Measurements from ENCODE around the gene ANKRD33.

ANKRD33 gene

DNA sequence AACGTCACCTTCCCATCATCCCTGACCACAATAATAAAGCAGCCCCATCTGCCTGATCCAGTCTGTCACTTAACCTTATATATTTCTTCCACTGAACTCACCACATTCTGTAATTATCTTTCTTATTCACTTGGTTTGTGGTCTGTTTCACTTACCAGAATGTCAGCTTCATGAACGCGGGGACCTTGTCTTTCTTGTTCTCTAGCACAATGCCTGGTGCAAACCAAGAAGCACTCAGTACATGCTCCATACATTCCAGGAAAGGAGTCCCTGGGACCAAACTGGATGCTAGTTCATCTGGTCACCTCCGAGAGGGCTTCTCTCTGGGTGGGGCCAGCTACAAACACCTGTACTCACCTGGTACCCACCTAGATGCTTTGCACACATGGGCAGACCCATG lies 17.4 kb upstream of the ANKRD33 start:
- H3K4me3 ChIP-seq (ENCODE audit: low read depth, low read length) = no peak overlapping the region
- in situ Hi-C loops (cut with HindIII; ENCODE audit: low sequenced_read_pairs) = no loop called here
- no peak for DNase-seq (ENCODE audit: low read depth)
- no peak for TF ChIP-seq CTCF (IDR thresholded peaks at IDR 0.05; ENCODE audit: low read depth, low read length, missing control alignments)

DNA sequence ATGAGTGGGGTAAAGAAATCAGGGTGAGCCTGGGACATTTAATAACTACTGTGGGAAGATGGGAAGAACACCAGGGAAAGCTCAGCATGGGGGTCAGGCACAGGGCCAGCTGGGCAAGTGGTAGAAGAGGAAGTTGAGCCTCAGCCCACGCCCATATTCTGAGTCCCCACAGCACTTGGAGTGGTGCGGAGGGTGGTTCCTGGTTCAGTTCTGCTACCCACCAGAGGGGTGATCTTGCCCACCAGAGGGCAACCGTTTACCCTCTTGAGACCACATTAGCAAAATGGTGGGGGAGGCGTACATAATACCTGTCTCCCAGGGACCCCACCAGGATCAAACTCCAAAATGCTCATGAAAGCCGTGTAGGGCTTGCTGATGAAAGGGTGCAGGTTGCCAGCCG lies 16.8 kb upstream of the ANKRD33 start:
- no peak overlapping the region for H3K4me3 ChIP-seq (ENCODE audit: low read depth, low read length)
- no peak for DNase-seq (ENCODE audit: low read depth)
- in situ Hi-C loops (cut with HindIII; ENCODE audit: low sequenced_read_pairs) = no loop called here
- TF ChIP-seq CTCF (IDR thresholded peaks at IDR 0.05; ENCODE audit: low read depth, low read length, missing control alignments) = peak; percentile 2

DNA sequence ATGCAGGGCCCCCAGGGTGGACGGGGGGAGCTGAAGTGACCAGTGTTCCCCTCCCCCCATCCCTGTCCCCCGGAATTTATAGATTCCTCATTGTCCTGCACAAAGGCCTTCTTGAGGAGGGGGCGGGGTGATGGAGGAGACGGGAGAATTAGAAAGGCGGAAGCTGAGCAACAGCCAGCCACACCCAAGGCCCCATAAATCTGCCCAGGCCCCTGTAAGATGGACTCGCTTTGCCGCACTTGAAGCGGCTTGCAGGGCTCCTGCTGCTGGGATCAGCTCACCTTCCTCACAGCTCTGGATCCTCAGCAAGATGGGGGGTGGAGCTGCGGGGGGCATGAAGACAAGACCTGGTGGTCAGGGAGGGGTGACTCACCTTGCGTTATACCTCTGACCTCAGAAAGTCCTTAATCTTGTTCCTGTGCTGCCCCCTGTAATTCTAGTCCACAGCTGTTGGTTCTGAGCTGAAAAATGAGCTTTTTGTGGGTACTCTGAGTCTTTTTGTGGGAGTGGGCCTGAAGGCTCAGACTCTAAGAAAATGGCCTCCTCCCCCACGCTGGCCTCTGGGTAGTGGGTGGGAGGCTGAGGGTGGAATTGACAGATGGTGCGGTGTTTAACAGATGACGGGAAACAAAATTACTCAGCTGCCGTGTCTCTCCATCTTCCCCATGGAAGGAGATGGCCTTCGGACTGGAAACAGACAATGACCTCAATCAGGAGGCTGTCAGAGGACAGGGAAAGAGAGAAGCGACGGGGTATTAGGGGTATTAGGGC lies 15.8 kb upstream of the ANKRD33 start:
- TF ChIP-seq CTCF (IDR thresholded peaks at IDR 0.05; ENCODE audit: low read depth, low read length, missing control alignments) = no peak
- in situ Hi-C loops (cut with HindIII; ENCODE audit: low sequenced_read_pairs) = no loop called here
- H3K4me3 ChIP-seq (ENCODE audit: low read depth, low read length) = no peak overlapping the region
- DNase-seq (ENCODE audit: low read depth) = no peak

- TF ChIP-seq CTCF (IDR thresholded peaks at IDR 0.05; ENCODE audit: low read depth, low read length, missing control alignments) = no peak
- DNase-seq (ENCODE audit: low read depth) = no peak
- in situ Hi-C loops (cut with HindIII; ENCODE audit: low sequenced_read_pairs) = no loop called here
- no peak overlapping the region for H3K4me3 ChIP-seq (ENCODE audit: low read depth, low read length)
Measured at GRCh38 chr12:51872689-51872981, 15.3 kb upstream of the ANKRD33 start.

GRCh38 chr12:51873251-51873994 lies 14.5 kb upstream of the ANKRD33 start:
- in situ Hi-C loops (cut with HindIII; ENCODE audit: low sequenced_read_pairs) = no loop called here
- H3K4me3 ChIP-seq (ENCODE audit: low read depth, low read length) = no peak overlapping the region
- TF ChIP-seq CTCF (IDR thresholded peaks at IDR 0.05; ENCODE audit: low read depth, low read length, missing control alignments) = no peak
- no peak for DNase-seq (ENCODE audit: low read depth)

GRCh38 chr12:51874000-51874399 lies 13.9 kb upstream of the ANKRD33 start:
- no peak for TF ChIP-seq CTCF (IDR thresholded peaks at IDR 0.05; ENCODE audit: low read depth, low read length, missing control alignments)
- in situ Hi-C loops (cut with HindIII; ENCODE audit: low sequenced_read_pairs) = no loop called here
- DNase-seq (ENCODE audit: low read depth) = no peak
- H3K4me3 ChIP-seq (ENCODE audit: low read depth, low read length) = no peak overlapping the region

Data from astrocyte of the cerebellum (primary cell).